GM12878 (cell line): ENCODE data around the gene CASP8. TPM values are rescaled to one million over a fixed set of nuclear protein-coding genes. Genes with fewer than 3 reads are reported as not detected.

Experiments used
- BMI1 ChIP-seq: fragments of 450-650 bp; IDR thresholded peaks from 2 replicates; pipeline ENCODE4 v1.6.1; 2016; ENCODE audit warnings: mild to moderate bottlenecking, moderate library complexity, borderline replicate concordance
- CHD1 ChIP-seq: IDR thresholded peaks from 2 replicates; pipeline ENCODE4 v1.6.1; 2012; ENCODE audit warnings: low read depth, low read length, improper control_type of control experiment
- HCFC1 ChIP-seq: fragments of 150-350 bp; IDR thresholded peaks from 2 replicates; pipeline ENCODE4 v1.6.1; 2014; ENCODE audit warnings: low read length
- NFIC ChIP-seq: IDR thresholded peaks from 2 replicates; pipeline ENCODE4 v1.6.1; 2012; ENCODE audit warnings: low read depth, mild to moderate bottlenecking, inconsistent platforms, low read length, moderate library complexity
- POU2F2 ChIP-seq: IDR thresholded peaks from 3 replicates; pipeline ENCODE4 v1.6.1; 2011; ENCODE audit warnings: low read depth, mild to moderate bottlenecking, low read length, borderline replicate concordance
- RAD21 ChIP-seq: IDR thresholded peaks from 2 replicates; pipeline ENCODE4 v1.6.1; 2011; ENCODE audit warnings: mild to moderate bottlenecking, low read depth, low read length, moderate library complexity; ENCODE audit not compliant: insufficient read depth
- SMARCA5 ChIP-seq: fragments of 450-650 bp; IDR thresholded peaks from 2 replicates; pipeline ENCODE4 v1.6.1; 2017; ENCODE audit warnings: mild to moderate bottlenecking
- TAF1 ChIP-seq: IDR thresholded peaks from 2 replicates; pipeline ENCODE4 v1.6.1; 2011; ENCODE audit warnings: mild to moderate bottlenecking, low read depth, low read length, borderline replicate concordance
- TCF7 ChIP-seq: IDR thresholded peaks from 2 replicates; pipeline ENCODE4 v1.6.1; 2014; ENCODE audit warnings: antibody characterized with exemption, borderline replicate concordance
- ZNF207 ChIP-seq: fragments of 450-650 bp; IDR thresholded peaks from 2 replicates; pipeline ENCODE4 v1.6.1; 2014; ENCODE audit warnings: antibody characterized with exemption, mild to moderate bottlenecking, borderline replicate concordance
- ZNF384 ChIP-seq: IDR thresholded peaks from 2 replicates; pipeline ENCODE4 v1.6.1; 2012; ENCODE audit warnings: low read depth, mild to moderate bottlenecking, low read length, improper control_type of control experiment, borderline replicate concordance
- polyA plus RNA-seq, 11 experiments: library from polyadenylated mRNA; depleted of rRNA in 4 of 11; unstranded in 6 of 11; stranded (reverse) in 5 of 11; fragments of >200 nt; fragmentation: Nextera tagmentation in 4 of 11; fragmentation: Illumina TruSeq in 1 of 11; extraction: Ambion mirVana in 4 of 11; extraction: Trizol in 1 of 11; gene quantifications; 1 replicate in 1 of 11; 2 replicates in 10 of 11; pipeline versions ENCODE4 v1.2.1 to v1.2.3, GENCODE V29; 2011 to 2016; ENCODE audit warnings: inconsistent platforms in 2 of 11, missing spikeins in 2 of 11, low read depth in 1 of 11
- total RNA-seq, 4 experiments: library from RNA; depleted of rRNA in 3 of 4; stranded (reverse); fragments of >200 nt in 3 of 4; fragmentation: Illumina TruSeq in 1 of 4; extraction: Trizol in 1 of 4; gene quantifications; 2 replicates each; pipeline versions ENCODE4 v1.2.1 to v1.2.3, GENCODE V29; 2013 to 2021
- TF ChIP-seq, protein P1 (sequence below): fragments of 450-650 bp; formaldehyde crosslinking; IDR thresholded peaks from 2 replicates; pipeline ENCODE4 v1.4.0; 2022; ENCODE audit warnings: mild to moderate bottlenecking, moderate library complexity
- TF ChIP-seq, protein P2 (sequence below): IDR thresholded peaks from 2 replicates; pipeline ENCODE4 v1.6.1; 2011; ENCODE audit warnings: borderline replicate concordance, low read depth, mild to moderate bottlenecking, moderate library complexity, low read length; ENCODE audit not compliant: insufficient read depth, poor library complexity, severe bottlenecking
- TF ChIP-seq, protein P3 (sequence below): fragments of 450-650 bp; IDR thresholded peaks from 2 replicates; pipeline ENCODE4 v1.6.1; 2016; ENCODE audit warnings: mild to moderate bottlenecking, moderate library complexity, borderline replicate concordance
- TF ChIP-seq, protein P4 (sequence below): fragments of 450-650 bp; IDR thresholded peaks from 2 replicates; pipeline ENCODE4 v1.6.1; 2016; ENCODE audit warnings: mild to moderate bottlenecking
- TF ChIP-seq, protein P5 (sequence below): fragments of 450-650 bp; IDR thresholded peaks from 2 replicates; pipeline ENCODE4 v1.6.1; 2018; ENCODE audit warnings: borderline replicate concordance, mild to moderate bottlenecking; ENCODE audit not compliant: partially characterized antibody

The CASP8 gene
- total and polyA plus RNA-seq, 10 of the 15 experiments (the other 5 are each of a cell fraction or from before 2014, with no cell fraction given), result 18.6 to 54.1 (median 39.9) TPM

DNA sequence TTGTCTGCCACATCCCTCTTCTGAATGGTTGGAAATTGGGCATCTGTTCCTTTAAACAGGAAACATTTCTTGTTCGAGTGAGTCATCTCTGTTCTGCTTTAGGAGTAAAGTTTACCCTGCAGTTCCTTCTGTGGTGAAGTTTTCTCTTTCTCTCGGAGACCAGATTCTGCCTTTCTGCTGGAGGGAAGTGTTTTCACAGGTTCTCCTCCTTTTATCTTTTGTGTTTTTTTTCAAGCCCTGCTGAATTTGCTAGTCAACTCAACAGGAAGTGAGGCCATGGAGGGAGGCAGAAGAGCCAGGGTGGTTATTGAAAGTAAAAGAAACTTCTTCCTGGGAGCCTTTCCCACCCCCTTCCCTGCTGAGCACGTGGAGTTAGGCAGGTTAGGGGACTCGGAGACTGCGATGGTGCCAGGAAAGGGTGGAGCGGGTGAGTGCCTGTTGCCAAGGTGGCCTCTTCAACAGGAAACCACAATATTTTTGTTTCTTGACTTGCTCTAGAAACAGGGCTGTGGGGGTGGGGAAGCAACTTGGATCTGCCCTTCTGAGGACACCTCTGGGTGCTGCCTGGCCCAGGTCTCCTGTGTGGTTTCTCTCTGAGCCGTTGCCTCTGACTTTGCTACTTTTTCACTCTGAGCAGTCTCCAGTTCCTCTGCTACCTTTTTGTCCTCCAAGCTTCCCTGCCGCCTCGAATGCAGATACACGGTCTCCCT lies 2.2 kb upstream of the CASP8 start (continued):
- TF ChIP-seq POU2F2 (0 out of 3 replicates have a peak, but pooled peaks have one; percentile 47), RAD21 (peak; percentile 53), TCF7 (0 out of 2 replicates have a peak, but pooled peaks have one; percentile 50), ZNF384 (peak; percentile 37; the same call in 1 of the 2 replicates), HCFC1 (peak; percentile 36; the same call in 1 of the 2 replicates), BMI1 (peak; percentile 82), SMARCA5 (peak; percentile 66), ZNF207 (0 out of 2 replicates have a peak, but pooled peaks have one; percentile 35), CHD1 (0 out of 2 replicates have a peak, but pooled peaks have one; percentile 43), NFIC (peak; percentile 97), TAF1 (peak; percentile 25; the same call in 1 of the 2 replicates)
- TF ChIP-seq, protein P1, sequence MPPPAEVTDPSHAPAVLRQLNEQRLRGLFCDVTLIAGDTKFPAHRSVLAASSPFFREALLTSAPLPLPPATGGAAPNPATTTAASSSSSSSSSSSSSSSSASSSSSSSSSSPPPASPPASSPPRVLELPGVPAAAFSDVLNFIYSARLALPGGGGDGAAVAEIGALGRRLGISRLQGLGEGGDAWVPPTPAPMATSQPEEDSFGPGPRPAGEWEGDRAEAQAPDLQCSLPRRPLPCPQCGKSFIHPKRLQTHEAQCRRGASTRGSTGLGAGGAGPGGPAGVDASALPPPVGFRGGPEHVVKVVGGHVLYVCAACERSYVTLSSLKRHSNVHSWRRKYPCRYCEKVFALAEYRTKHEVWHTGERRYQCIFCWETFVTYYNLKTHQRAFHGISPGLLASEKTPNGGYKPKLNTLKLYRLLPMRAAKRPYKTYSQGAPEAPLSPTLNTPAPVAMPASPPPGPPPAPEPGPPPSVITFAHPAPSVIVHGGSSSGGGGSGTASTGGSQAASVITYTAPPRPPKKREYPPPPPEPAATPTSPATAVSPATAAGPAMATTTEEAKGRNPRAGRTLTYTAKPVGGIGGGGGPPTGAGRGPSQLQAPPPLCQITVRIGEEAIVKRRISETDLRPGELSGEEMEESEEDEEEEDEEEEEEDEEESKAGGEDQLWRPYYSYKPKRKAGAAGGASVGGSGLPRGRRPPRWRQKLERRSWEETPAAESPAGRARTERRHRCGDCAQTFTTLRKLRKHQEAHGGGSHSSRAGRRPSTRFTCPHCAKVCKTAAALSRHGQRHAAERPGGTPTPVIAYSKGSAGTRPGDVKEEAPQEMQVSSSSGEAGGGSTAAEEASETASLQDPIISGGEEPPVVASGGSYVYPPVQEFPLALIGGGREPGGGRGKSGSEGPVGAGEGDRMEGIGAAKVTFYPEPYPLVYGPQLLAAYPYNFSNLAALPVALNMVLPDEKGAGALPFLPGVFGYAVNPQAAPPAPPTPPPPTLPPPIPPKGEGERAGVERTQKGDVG (CRISPR knock-in tag), result no peak
- TF ChIP-seq, protein P2, sequence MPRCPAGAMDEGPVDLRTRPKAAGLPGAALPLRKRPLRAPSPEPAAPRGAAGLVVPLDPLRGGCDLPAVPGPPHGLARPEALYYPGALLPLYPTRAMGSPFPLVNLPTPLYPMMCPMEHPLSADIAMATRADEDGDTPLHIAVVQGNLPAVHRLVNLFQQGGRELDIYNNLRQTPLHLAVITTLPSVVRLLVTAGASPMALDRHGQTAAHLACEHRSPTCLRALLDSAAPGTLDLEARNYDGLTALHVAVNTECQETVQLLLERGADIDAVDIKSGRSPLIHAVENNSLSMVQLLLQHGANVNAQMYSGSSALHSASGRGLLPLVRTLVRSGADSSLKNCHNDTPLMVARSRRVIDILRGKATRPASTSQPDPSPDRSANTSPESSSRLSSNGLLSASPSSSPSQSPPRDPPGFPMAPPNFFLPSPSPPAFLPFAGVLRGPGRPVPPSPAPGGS, result peak; percentile 80
- TF ChIP-seq, protein P3, sequence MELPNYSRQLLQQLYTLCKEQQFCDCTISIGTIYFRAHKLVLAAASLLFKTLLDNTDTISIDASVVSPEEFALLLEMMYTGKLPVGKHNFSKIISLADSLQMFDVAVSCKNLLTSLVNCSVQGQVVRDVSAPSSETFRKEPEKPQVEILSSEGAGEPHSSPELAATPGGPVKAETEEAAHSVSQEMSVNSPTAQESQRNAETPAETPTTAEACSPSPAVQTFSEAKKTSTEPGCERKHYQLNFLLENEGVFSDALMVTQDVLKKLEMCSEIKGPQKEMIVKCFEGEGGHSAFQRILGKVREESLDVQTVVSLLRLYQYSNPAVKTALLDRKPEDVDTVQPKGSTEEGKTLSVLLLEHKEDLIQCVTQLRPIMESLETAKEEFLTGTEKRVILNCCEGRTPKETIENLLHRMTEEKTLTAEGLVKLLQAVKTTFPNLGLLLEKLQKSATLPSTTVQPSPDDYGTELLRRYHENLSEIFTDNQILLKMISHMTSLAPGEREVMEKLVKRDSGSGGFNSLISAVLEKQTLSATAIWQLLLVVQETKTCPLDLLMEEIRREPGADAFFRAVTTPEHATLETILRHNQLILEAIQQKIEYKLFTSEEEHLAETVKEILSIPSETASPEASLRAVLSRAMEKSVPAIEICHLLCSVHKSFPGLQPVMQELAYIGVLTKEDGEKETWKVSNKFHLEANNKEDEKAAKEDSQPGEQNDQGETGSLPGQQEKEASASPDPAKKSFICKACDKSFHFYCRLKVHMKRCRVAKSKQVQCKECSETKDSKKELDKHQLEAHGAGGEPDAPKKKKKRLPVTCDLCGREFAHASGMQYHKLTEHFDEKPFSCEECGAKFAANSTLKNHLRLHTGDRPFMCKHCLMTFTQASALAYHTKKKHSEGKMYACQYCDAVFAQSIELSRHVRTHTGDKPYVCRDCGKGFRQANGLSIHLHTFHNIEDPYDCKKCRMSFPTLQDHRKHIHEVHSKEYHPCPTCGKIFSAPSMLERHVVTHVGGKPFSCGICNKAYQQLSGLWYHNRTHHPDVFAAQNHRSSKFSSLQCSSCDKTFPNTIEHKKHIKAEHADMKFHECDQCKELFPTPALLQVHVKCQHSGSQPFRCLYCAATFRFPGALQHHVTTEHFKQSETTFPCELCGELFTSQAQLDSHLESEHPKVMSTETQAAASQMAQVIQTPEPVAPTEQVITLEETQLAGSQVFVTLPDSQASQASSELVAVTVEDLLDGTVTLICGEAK, result no peak; the same call in 1 of the 2 replicates
- TF ChIP-seq, protein P4, sequence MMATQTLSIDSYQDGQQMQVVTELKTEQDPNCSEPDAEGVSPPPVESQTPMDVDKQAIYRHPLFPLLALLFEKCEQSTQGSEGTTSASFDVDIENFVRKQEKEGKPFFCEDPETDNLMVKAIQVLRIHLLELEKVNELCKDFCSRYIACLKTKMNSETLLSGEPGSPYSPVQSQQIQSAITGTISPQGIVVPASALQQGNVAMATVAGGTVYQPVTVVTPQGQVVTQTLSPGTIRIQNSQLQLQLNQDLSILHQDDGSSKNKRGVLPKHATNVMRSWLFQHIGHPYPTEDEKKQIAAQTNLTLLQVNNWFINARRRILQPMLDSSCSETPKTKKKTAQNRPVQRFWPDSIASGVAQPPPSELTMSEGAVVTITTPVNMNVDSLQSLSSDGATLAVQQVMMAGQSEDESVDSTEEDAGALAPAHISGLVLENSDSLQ, result no peak; the same call in 1 of the 2 replicates
- TF ChIP-seq, protein P5, sequence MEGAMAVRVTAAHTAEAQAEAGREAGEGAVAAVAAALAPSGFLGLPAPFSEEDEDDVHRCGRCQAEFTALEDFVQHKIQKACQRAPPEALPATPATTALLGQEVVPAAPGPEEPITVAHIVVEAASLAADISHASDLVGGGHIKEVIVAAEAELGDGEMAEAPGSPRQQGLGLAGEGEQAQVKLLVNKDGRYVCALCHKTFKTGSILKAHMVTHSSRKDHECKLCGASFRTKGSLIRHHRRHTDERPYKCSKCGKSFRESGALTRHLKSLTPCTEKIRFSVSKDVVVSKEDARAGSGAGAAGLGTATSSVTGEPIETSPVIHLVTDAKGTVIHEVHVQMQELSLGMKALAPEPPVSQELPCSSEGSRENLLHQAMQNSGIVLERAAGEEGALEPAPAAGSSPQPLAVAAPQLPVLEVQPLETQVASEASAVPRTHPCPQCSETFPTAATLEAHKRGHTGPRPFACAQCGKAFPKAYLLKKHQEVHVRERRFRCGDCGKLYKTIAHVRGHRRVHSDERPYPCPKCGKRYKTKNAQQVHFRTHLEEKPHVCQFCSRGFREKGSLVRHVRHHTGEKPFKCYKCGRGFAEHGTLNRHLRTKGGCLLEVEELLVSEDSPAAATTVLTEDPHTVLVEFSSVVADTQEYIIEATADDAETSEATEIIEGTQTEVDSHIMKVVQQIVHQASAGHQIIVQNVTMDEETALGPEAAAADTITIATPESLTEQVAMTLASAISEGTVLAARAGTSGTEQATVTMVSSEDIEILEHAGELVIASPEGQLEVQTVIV, result no peak
